ENCODE results near the gene RAPGEF1. TPM values are rescaled to one million over a fixed set of nuclear protein-coding genes. Genes with fewer than 3 reads are reported as not detected.

The RAPGEF1 gene
- total RNA-seq, 1 donor from 2014 or later, result 217 TPM

DNA sequence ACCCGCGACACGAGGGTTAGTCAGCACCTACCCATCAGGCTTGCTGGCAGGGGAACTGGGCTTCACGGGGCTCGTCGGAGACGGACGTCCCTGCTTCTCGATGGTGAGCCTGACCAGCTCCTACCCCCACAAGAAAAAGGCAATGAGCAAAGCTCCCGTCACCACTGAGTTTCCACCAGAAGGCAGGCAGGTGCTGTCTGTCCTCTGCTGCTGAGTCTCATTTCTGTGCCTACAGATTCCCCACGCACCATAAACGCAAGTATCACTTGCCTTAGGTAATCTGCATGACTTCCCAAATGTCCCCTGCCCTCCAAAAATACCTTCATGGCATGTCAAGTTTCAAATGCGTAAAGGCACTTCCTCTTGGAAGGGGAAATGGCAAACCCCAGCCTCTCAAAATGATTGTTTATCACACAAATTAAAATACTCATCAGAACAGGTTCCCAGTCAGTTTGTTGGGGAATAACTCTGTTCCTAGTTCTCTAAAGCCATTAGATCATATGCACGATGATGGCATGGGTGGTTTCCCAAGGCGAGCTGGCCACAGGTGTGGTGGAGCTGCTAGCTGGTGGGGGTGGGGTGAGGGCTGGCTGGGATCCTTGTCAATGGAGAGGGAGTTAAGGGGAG lies 109.6 kb downstream of the RAPGEF1 start:
- intact Hi-C loops (cut with micrococcal nuclease), result no loop called here

DNA sequence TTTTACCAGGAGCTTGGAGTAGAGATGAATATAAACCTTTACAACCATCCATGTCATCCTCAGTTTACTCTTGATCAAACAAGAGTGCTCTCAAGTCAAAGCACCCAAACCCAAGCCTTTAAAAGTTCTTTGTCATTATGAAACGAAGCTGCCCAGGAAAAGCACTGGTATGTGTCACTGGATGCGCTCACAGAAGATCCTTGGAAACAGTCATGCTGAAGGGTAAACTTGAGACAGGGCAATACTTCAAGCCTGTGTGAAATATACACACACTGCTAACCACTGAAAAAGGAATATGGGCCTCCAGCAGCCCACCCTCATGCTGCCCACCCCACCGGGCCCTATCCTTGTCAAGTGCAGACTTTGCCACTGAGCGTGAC lies 110.1 kb downstream of the RAPGEF1 start:
- intact Hi-C loops (cut with micrococcal nuclease), result loop anchor here (5.0 kb wide), 2 partner anchors 38 to 128 kb away; partner anchors contain the start of gene POMT1

DNA sequence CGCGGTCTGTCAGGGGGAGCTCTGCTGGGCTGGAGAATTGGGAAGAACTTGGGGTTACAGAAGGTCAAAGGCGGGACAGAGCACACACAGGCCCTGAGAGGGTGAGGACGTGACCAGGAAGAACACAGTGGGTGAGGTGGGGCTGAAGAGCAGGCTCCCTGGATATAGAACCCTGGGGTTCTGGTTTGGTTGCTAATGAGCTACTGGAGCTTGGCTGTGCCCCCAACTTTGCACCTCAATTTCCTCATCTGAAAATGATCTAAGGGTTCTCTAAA lies 110.7 kb downstream of the RAPGEF1 start:
- intact Hi-C loops (cut with micrococcal nuclease), result loop anchor here (5.0 kb wide), 2 partner anchors 37 to 127 kb away; partner anchors contain the start of gene POMT1

DNA sequence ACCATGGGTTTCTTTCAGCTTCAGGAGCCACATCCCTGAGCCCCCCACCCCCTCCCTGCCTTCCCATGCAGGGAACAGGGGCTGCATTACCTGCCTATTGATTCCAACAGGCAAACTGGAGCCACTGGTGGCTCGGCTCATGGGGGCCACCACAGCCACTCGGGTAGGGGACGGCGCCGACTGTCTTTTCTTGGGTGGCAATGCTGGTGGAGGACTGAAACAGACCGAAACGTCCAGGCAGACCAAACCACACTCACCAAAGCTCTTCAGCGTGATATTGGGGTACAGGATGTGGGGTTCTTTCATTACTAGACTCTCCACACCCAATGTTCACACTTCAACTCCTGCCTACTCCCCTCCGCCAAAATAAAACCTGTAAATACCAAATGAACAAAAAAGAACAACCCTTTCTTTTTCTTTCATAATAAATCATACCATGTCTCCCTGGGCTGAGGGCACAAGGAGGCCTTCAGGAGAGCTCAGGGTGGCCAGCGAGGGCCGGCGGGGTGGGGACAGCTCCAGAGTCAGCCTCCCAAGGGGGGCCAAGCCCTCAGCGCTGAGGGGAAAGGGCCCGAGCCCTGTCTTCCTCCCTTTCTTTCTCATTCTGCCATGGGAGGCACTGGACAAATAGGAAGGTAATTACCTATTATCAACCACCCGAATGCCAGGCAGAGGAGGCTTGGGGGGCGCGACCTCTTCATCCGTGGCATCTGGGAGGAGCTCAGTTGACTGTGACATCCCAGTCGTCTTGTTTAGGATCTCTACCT lies 111.2 kb downstream of the RAPGEF1 start:
- intact Hi-C loops (cut with micrococcal nuclease), result loop anchor here (5.0 kb wide), 2 partner anchors 36 to 126 kb away; partner anchors contain the start of gene POMT1

DNA sequence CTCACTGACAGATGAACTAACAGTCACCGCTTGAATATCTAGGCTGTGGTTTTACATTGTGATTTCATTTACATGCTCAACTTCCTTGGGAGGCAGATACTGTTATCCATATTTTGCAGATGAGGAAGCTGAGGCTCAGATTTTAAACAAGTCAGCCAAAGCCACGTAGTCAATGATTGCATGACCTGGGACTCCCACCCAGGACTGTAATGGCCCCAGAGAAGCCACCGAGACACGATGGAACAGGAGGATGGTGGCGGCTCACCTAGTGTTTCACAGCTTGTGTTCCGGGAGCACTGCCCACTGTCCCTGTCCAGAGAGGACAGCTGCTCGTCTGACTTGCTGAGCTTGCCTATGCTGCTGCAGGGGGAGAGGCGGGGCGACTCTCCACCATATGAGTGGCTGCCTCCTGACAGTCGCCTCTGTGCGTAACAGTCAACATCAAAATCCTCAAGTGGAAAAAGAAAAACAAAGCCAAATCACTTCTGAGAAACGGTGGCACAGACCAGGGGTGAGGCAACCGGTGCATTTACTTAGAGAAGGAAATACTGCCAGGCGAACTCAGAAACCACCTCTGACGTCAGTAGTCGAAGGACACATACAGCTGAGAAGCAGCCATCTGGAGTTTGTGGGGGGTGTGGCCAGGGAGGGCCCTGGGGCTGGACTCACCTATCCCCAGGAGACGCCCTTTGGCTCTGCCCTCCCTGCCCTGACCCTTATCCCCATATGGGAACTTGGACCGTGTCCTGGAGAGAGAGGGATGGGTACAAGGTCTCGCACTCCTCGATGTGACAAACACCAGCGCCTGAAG lies 112.0 kb downstream of the RAPGEF1 start:
- intact Hi-C loops (cut with micrococcal nuclease), result loop anchor here (1.0 to 5.0 kb wide), 3 partner anchors 7 to 126 kb away; partner anchors contain the start of gene POMT1

DNA sequence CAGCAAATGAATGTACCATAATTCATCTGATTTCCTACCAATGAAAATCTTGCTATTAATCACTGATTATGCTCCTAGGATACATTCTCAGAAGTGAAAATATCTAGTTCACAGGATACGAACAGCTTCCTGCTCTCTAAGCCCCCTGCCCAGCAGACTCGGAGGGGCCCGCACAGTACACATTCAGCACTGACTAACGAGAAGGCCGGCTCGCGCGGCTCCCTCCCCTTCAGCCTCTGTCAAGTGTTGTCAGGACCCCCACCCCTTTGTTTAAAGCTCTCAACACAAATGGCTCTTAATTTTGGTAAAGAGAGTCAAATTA lies 112.6 kb downstream of the RAPGEF1 start:
- intact Hi-C loops (cut with micrococcal nuclease), result loop anchor here (1.0 to 5.0 kb wide), 3 partner anchors 8 to 125 kb away; partner anchors contain the start of gene POMT1

DNA sequence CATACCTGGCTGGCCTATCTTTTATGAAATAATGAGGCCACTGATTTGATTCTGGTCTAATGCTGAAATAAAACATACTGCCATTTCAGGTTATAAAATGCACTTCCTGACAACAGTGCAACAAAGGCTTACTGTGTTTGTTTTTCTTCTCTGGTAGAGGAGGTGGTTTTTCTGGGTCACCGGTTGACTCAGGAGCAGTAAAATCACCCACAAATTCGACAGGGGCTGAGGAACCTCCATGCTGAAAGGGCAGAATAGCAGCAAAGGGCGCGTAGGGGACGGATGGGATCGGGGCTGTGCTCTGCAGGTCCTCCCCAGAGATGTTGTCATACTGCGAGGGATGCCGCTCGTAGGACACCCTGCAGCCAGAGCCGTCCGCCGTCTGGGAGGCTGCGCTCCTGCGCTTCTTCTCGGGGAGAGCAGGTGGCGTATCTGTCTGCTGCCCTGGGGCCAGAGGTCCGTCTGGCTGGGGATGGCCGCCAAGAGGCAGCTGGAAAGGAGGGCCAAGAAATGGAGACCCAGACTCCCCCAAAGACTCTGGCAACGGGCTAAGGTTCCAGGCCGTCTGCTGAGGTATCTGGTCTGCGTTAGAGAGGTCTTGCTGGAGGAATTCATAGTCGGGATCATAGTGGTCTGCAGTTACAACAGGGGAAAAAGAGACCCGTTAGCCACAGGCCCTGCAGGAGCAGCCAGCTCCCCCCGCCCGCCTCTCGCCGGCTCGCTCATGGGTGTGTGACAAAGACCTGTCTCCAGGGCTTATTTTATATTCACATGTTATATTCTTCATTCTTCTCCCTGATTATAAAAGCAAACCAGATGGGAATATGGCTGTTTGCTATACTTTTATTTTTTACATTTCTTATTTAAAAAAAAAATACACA lies 113.8 kb downstream of the RAPGEF1 start:
- intact Hi-C loops (cut with micrococcal nuclease), result loop anchor here (5.0 kb wide), 2 partner anchors 34 to 124 kb away; partner anchors contain the start of gene POMT1

DNA sequence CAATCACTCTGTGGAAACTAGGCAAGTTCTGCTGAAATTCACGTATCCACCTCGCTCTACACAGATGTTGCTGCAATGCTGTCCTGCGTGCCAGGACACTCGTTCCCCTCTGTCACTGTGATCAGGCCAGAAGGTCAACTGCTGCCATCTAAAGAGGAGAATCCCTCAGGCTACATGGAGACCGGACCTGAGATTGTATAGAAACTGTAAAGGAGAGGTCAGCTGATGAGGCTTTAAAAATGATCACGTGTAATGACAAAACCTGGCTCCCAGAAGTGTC lies 114.4 kb downstream of the RAPGEF1 start:
- intact Hi-C loops (cut with micrococcal nuclease), result loop anchor here (5.0 kb wide), 2 partner anchors 33 to 123 kb away; partner anchors contain the start of gene POMT1

DNA sequence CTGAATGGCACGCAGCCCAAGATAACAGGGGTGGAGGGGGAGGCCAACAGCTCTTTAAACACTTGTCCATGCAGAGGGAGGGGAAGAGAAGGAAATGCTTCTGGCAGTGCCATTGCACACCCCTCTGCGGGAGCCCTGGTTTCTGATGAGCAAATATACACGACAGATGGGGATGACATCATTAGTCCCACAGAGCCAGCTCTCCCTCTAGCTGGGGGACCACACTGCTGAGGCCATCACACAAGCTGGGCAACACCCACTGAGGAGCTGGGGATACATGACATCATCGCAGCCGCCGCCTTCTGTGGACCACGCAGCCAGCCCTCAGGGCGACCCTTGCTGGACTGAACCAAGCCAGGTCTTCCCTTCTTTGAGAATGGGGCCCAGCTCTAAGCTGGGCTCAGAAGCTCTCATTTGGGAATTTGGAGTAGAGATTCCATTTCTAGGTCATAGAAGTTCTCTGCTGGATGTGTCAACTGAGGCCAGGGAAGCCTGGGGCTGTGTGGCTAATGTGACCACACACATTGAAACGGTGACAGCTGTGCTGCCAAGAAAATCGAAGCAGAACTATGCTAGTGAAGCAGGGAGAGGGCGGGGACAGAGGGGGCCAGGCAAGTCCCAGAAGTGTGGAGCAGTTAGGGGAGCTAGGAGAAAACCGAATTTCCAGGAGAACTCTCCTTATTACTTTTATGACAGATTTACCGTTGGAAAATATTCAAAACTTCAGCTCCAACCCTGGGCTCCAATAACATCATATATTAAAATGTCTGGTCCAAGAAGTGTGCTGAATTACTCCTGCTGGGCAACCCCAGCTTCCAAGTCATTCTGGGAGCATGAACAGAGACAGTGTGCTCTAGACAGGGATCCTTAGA lies 115.0 kb downstream of the RAPGEF1 start:
- intact Hi-C loops (cut with micrococcal nuclease), result loop anchor here (5.0 kb wide), 2 partner anchors 33 to 123 kb away; partner anchors contain the start of gene POMT1

DNA sequence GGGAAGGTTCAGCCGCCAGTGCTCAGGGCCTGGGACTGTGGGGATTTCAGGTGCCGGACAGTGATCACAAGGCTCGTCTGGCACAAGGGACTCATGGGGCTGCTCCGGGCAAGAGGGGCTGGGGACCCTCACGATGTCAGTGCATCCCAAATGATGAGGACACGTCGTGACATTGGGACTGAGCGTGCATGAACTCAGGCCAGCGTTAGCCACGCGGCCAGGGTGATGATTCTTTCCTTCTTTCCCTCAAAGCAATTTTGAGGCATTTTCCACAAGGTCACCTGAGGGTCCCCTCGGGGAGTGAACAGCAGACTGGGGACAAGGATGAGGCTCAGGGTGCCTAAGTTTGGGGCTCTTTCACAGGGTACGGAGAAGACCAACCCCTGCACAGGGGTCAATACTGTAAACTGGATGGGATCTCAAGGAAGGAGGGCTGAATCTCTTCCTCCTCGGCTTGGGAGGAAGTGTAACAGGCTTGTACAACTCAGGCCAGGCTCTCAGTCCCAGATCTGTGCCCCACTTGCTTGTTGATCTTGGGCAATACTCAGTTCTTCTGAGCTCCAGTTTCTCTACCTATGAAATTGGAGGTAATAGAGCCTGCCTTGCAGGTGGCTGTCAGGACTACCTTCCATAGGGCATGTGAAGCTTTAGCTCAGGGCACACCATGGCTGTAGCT lies 116.1 kb downstream of the RAPGEF1 start:
- intact Hi-C loops (cut with micrococcal nuclease), result no loop called here

DNA sequence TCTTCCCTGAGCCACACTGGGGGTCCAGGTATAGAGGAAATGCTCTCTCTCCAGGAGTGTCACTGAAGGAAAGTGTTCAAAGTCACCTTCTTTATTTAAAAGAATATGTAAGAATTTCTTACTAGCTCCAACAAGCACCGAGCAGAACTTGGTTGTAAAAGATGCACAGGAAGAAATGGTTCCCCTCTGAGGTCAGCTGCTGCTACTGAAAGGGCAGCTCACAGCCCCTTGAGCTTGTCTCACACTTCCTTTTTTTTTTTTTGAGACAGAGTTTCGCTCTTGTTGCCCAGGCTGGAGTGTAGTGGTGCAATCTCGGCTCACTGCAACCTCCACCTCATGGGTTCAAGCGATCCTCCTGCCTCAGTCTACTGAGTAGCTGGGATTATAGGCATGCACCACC lies 117.4 kb downstream of the RAPGEF1 start:
- intact Hi-C loops (cut with micrococcal nuclease), result no loop called here

DNA sequence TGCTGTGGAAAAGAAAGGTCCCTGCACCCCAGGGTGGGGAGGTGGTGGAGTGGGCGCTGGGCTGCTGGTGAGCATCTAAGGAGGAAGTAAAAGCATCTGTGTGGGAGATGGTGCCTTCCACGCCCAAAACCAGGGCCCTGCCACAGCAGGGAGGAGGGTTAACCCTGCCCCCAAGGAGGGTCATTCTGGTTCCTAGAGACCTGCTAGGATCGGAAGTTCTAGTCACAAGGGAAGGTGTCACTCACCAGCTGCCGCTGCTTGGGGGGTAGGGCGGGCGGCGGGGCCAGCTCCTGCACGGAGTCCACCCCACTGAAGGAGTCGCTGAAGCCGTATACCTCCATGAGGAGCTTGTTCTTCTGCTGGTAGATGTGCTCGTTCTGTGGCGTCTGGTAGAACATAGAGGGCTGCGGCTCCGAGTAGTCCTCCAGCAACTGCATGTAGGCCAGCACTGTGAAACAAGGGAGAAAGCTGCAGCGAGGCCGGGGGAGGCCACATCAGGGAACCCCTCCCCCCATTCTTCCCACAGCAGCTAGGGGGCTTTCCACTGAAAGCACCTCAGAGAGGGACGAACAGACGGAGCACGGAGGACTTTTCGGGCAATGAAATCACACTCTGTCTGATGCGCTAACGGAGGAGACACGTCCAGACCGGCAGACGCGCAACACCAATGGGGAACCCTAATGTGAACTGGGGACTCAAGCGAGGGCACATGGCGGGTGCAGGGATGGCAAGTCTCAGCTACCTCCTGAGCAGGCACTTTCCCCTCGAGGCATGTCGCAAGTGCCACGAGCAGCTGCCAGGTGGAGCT lies 118.1 kb downstream of the RAPGEF1 start:
- intact Hi-C loops (cut with micrococcal nuclease), result no loop called here

DNA sequence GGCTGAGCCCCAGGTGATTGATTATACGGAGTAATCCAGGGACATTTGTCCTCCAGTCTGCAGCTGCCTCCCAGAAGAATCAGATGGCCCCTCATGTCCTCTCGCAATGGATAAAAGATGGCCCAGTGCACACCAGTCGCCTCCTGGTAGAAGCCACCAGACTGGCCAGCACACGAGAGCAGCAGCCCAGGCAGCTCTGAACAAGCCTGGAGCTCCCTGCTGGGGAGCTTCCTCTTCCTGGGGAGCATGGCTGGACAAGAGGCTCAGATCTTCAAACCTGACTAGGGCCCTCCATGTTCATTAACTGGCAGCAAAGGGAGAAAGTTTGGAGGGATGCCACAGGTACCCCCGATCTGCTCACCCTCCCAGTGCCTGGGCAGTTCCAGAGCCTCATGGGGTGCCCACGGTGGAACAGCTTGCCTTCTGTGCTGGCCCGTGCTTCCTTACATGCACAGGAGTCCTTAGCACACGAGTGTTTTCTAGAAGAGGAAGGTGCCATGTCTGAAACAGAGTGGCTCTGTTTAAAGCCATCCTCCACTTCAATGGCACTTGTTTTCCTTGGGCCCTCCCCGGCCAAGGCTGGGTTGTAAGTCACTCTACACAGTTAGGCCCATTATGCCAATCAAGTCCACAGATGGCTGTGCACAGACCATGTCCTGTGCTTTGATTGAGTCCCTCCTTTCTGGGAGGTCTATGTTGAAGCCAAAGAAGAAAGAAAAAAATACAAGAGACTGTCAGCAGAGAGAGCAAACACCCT lies 118.9 kb downstream of the RAPGEF1 start:
- intact Hi-C loops (cut with micrococcal nuclease), result no loop called here

DNA sequence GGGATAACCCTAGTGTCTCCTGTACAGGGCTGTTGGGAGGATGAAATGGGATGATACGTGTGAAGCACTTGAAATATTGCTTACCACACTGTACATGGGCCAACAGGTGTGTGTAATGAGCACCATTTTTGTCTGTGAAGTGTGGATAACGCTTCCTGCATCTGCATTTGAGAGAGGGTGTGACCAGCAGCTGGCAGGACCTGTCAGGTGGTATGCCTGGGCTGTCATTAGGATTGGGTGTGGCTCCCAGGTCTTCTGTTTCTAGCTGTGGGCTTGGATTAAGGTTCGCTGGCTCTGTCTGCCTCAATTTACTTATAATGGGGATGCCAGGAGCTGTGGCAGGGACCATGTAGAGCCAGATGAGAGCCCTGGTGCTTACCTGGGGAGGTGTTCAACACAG lies 120.2 kb downstream of the RAPGEF1 start:
- intact Hi-C loops (cut with micrococcal nuclease), result no loop called here

DNA sequence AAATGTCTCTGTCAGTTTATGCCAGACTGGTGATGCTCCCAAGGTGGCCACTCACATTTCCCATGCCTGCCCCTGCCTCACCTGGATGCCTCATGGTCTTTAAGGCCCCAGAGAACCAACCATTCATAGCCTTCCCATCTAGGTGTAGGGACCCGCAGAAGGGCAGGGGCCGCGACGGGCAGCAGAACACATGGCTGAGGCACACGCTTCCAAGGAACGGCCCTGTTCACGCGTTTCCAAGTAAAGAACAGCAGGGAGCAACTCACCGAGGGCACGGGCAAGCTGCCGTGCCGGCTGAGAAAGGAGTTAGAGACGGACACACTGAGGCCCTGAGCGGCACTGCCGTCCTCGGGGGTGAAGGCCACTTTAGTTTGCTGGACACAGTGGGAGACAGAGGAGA lies 121.1 kb downstream of the RAPGEF1 start:
- intact Hi-C loops (cut with micrococcal nuclease), result no loop called here

DNA sequence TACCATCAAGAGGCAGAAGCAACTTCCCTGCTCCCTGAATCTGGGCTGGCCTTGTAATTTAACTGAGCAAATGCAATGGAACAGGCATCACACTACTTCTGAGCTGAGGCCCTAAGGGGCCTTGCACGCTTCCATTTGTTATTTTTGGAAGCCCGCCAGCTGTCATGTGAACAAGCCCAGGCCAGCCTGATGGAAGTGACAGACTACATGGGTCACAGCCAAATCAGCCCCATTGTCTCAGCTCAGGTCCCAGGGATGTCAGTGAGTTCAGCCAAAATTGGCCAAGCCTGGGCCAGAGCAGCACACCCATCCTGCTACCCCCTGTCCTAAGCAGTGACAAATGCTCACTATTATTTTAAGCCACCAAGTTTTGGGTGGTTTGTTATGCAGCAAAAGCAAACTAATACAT lies 121.8 kb downstream of the RAPGEF1 start:
- intact Hi-C loops (cut with micrococcal nuclease), result no loop called here

DNA sequence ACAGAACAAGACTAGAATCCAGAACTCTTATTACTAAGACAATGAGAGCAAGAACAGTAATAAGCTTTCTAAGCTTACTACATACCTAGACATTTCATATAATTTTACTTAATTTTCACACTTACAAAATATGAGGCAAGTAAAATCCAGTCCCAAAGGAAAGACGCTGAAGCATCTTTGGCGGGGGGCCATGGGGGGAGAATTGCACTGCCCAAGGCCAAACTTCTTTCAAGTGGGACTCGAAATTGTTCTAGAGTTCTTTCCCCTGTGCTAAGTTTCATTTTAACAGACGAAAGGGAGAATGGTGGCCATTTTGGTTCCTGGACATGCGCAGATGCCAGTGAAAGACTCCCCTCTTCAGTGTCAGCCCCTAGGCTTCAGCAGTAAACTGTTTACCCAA lies 122.3 kb downstream of the RAPGEF1 start:
- intact Hi-C loops (cut with micrococcal nuclease), result no loop called here

DNA sequence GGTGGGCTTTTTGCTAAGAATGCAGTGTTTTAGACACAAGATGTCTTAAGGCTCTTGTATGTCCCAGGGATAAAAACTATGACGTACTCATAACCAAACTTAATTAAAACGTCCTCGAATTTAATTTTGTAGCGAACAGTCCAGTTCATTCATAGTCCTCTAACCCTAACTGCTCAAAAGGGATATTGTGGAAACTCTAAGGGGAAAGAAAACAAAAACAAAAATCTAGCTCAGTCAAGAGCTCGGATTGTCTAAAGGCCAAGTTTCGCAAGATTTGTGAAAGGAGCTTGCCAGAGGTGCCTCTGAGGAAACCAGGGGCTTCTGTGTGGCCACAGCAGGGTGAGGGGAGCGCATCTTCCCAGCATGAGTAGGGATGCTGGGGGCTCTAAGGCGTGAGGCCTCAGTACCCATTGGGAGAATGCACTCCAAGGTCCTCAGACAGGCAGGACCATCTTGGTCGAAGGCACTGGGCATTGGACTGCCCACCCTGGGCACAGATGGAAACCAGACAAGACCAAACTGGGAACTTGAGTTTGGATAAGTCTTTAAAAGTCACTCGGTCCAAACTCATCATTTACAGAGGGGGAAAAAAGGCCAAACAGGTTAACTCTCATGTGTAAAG lies 122.8 kb downstream of the RAPGEF1 start:
- intact Hi-C loops (cut with micrococcal nuclease), result no loop called here
